H4 (cell line): Measurements from ENCODE around the gene MAGEA9. TPM values are rescaled to one million over a fixed set of nuclear protein-coding genes. Genes with fewer than 3 reads are reported as not detected.
"Not testable (repeated sequence)": the region's sequence is repeated elsewhere in the genome, so short reads cannot be mapped to it uniquely, and the experiment has no call there.

Source experiments
- DNase-seq: peaks from one replicate; pipeline ENCODE4 v3.0.0-alpha.2; 2015; ENCODE audit warnings: low spot score
- total RNA-seq: library from RNA; depleted of rRNA; stranded (reverse); fragments of >200 nt; shearing (Covaris generic); gene quantifications from 2 replicates; pipeline ENCODE4 v1.2.3, GENCODE V29; 2014; rRNA removed

Gene MAGEA9
- not detected in 2 replicates for total RNA-seq

GRCh38 chrX:149781727-149782126, at the start of gene MAGEA9:
MAGEA9 (plus strand) TSS chrX:149781930; CDS start chrX:149786211, 4,281 bp downstream.
- DNase-seq: not testable (repeated sequence)

GRCh38 chrX:149742269-149742668, 39.5 kb upstream of the MAGEA9 start:
- DNase-seq: not testable (repeated sequence)

DNA sequence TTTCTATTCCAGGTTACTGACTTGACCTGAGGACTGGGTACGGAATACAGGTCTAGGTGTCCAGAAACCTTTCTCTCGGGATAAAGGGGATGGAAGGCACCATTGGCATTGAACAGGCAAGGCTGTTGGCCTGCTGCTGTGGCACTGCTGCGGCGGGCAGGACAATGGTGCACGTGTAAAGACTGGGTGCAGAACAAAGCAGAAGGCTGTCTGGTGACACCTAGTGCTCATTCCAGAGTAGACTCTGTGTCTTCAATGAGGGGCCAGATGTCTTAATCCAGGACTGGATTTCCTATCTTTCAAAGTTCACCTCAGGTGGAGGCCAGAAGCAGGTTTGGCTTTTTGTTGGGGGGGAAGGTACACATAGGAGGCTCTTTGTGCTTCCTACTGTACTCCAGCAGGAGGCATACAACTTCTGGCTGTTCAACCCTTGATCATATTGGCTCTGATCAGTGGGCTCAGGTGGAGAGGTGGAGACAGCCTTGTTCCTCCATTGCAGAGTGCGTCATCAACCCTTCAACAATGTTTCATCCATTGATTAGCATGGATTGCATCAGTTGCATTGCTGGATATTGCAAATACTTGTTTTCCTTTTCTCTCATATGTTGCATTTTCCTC, 35.2 kb upstream of the MAGEA9 start:
- DNase-seq: not testable (repeated sequence)

GRCh38 chrX:149757206-149758067, 24.3 kb upstream of the MAGEA9 start:
- no peak for DNase-seq

DNA sequence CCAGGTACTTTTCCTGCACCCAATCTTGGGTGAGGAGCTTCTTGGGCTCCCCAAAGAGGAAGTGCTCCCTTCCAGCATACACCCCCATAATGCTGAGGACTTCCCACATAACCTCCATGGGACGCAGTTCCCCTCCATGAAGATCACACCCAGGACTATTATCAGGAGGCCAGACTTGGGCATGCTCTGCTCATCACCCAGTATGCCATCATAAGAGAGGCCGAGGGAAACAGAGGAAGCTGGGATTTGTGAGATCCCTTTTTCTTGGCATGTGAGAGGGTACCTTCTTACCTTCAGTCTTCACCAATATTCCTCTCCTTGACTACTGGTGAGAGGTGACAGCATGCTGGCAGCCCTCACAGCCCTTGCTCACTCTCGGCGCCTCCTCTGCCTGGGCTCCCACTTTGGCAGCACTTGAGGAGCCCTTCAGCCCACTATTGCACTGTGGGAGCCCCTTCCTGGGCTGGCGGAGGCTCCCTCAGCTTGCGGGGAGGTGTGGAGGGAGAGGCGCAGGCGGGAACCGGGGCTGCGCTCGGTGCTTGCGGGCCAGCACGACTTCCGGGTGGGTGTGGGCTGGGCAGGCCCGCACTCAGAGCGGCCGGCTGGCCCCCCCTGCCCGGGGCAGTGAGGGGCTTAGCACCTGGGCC, 23.5 kb upstream of the MAGEA9 start:
- DNase-seq: no peak

DNA sequence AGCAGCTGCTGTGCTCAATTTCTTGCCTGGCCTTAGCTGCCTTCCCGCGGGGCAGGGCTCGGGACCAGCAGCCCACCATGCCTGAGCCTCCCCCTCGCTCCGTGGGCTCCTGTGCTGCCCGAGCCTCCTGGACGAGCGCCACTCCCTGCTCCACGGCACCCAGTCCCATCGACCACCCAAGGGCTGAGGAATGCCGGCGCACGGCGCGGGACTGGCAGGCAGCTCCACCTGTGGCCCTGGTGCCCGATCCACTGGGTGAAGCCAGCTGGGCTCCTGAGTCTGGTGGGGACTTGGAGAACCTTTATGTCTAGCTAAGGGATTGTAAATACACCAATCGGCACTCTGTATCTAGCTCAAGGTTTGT, 23.0 kb upstream of the MAGEA9 start:
- not testable (repeated sequence) for DNase-seq

- DNase-seq: no peak
These were observed 21.9 kb upstream of the MAGEA9 start for GRCh38 chrX:149759824-149760223.

- no peak for DNase-seq
These were observed 20.8 kb upstream of the MAGEA9 start for GRCh38 chrX:149760965-149761364.

- DNase-seq: not testable (repeated sequence)
These were observed 19.7 kb upstream of the MAGEA9 start for GRCh38 chrX:149761858-149762674.

DNA sequence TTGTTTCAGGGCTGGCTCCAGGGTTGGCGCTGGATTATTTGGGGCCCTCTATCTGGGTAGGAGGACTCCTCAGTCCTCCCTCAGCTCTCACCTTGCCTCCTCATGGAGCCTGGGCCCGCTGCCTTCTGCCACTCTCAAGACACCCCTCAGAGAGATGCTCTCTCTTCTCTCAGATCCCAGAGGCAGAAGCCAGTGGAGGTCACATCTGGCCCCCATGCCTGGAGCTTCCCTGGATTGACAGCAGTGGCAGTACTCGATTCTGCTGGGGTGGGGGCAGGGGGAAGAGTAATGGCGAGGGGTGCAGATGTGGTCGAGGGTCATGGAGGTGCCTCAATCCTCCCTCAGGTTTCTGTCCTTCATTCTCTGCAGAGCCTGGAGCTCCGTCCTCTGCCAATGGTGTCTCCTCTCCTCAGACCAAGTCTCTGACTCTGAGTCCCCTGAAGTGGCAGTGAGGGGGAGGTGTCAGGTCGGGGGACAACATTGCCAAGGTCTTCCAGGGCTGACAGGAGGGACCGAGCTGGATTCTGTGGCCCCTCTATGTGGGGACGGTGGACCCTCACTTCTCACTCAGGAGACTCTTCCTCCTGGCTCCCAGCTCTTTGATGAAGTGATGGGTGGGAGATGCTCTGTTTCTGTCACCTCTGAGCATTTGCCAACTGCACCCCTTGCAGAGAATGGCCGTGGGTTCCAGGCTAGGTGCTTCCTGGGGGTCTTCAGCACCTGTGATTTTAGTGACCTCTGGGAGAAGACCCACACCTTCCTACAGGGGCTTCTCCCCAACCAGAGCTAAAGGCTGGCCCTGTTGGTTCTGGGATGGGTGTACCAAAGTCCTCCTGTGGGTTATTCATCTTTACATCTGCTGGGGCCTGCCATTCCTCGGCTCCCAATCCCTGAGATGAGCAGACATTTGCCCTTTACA, 18.8 kb upstream of the MAGEA9 start:
- DNase-seq: no peak

GRCh38 chrX:149770344-149770743, 11.4 kb upstream of the MAGEA9 start:
- DNase-seq: not testable (repeated sequence)

DNA sequence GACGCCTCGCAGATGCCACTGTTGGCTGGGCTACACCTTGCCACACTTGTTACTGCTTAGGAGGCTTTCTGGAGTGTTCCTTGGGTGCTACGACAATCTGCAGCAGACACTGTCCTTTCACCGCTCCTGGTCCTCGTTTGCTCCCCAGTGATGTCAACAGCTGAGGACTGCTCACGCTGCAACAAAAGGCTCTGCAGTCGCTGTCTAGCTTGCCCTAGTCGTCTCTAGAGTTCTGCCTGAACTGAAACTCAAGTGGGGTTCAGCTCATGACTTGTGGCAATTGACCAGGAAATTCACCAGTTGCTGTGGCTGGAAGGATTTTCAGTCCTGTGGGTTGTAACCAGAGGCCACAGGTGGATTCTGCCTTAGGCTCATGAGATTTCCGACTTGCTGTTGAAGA, 8.7 kb upstream of the MAGEA9 start:
- not testable (repeated sequence) for DNase-seq

DNA sequence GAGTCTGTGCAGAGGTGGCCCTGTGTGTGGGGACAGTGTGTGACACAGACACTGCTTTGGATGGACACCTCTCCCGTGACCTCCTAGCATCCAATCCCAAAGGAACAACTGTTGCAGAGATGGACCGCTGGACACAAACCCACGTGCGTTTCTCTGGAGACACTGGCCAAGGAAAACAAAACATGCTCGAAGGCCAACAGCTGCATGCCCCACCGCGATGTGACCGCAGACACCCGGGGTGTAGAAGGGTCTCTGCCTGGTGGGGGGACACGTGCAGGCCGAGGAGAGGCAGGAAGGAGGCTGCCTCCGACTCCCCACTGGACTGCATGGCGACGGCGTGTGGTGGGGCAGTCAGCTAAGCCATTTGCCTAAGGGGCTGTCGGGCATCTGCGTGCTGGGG, 8.0 kb upstream of the MAGEA9 start, which contains the start of gene HSFX1:
Gene HSFX1, plus strand, starts transcription at position 301 of the 400 bp plus-strand sequence. CDS start 614 bp downstream, outside the sequence.
- DNase-seq: not testable (repeated sequence)

DNA sequence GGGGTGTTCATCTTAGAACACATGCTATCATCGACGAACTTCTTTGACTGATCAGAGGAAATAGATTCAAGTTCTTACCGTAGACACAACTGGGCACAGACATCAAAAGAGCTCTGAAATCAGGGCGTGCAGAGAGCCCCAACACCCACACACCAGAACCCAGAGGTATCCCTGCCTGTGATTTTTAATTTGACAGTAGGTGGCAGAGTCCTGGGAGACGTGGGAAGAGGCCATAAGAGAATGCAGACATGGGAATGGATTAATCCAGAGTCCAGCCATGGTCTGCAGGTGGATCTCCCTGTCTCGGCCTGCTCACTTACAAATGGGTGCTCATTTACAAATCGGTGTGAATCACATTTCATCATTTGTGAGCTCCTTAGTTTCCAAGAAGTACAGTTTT, 3.7 kb upstream of the MAGEA9 start:
- not testable (repeated sequence) for DNase-seq

GRCh38 chrX:149795531-149795930, 13.8 kb downstream of the MAGEA9 start:
- not testable (repeated sequence) for DNase-seq

- DNase-seq: no peak
These were observed 17.5 kb downstream of the MAGEA9 start for GRCh38 chrX:149799095-149799714.

- DNase-seq: no peak
These were observed 18.2 kb downstream of the MAGEA9 start for GRCh38 chrX:149799938-149800337.

DNA sequence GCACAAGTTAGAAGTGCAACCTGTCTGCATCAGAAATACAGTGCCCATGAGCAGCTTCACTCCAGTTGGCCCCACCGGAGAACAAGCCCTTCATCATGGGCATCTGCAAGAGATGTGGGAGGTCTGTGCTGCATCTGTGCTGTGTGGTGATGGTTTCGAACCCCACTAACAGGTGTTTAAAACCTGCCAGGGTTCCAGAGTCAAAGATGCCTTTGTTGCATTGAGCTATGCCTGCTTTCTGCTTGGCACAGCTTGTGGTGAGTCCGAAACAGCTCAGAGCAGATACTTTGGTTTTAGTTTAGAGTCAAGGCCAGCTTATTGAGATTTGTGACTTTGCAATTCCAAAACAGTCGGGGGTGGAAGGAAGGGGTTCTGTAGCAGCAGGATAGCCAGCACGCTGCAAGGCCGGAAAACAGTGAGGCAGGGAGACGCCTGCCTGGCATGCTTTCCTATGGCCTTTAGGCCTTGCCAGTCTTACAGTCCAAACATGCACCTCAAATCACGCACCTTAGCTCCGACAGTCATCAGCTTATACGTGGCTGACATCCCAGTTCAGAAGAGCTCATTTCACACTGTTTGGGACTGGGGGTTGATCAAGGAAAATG, 21.8 kb downstream of the MAGEA9 start:
- DNase-seq: no peak

DNA sequence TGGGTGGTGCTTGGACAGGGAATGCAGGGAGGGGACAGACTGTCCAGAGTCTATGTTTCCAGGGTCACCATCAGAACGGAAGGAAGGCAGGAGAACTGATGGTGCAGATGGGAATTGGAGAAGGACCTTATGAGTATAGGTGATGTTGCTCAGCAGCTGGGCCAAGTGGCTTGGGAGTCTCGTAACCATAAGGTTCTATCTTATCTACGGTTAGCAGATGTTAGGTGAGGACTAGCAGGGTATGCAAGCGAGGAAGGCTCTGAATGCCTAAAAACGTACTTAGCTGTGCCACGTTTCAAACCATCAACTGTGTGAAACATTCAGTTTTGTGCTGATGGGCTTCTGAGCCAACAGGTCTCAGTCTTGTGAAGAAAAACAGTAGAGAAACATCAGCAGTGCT, 22.4 kb downstream of the MAGEA9 start:
- no peak for DNase-seq
